HG03159 (cell line): Measurements from ENCODE around the gene GFRA4.
"Not testable (repeated sequence)": the region's sequence is repeated elsewhere in the genome, so short reads cannot be mapped to it uniquely, and the experiment has no call there.

Experiments used
- ATAC-seq: cut with Tn5 transposase; IDR thresholded peaks from one replicate; pipeline ENCODE4 v1.9.1; 2021; ENCODE audit warnings: mild to moderate bottlenecking, moderate library complexity; ENCODE audit not compliant: unreplicated experiment

The GFRA4 gene

GRCh38 chr20:3627476-3627875, 35.7 kb downstream of the GFRA4 start:
- no peak for ATAC-seq

DNA sequence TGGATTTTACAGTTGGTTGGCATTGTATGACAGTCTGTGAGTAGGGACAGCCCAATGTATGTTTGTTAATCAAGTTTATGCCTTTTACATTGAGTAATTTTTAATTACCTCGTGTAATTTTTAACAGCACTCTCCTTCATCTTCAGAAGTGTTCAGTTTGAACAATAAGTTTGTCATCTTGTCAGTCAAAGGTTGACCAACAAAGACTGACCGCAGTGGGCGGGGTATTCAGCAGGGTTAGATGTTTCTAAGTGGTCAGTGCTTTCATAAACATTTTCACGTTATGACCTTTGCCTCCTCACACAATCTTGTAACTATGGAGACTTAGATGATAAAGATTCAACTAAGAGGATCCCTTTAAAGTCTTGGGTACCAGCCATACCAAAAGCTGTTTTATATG, 40.8 kb downstream of the GFRA4 start:
- ATAC-seq, result no peak

DNA sequence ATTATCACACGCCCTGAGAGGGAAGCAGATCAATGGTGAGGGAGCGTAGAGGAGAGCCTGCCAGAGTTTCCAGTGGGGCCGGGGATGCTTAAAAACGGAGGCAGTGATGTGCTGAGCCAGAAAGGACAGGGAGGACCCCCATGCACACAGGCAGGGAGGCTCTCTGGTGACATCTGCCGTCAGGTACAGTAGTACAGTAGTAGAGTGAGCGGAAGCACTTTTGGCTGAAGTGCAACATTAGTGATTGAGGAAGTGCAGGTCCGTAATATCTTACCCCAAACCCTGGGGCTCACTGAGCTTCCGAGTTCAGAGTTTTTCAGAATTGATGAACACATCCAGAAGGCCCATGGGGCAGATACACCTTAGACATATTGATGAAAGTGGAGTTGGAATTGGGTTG, 42.1 kb downstream of the GFRA4 start:
- ATAC-seq, result no peak

DNA sequence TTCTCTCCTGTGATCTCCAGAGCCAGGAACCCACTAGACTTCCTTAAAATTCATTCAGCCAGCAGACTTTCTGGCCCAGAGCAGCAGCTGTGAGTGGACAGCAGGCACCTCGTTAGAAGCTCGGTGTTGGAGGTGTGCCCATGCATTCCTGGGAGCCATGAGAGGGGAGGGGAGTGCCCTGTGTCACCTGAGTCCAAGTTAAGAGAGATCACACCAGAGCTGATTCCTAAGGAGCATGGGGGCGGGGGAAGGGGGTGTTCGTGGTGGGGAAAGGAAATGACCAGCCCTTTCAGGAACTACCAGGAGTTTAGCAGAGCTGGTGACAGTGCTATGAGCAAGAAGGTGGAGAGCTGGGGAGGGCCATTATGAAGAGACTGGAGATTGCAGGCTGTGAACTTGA, 46.9 kb downstream of the GFRA4 start:
- no peak for ATAC-seq

DNA sequence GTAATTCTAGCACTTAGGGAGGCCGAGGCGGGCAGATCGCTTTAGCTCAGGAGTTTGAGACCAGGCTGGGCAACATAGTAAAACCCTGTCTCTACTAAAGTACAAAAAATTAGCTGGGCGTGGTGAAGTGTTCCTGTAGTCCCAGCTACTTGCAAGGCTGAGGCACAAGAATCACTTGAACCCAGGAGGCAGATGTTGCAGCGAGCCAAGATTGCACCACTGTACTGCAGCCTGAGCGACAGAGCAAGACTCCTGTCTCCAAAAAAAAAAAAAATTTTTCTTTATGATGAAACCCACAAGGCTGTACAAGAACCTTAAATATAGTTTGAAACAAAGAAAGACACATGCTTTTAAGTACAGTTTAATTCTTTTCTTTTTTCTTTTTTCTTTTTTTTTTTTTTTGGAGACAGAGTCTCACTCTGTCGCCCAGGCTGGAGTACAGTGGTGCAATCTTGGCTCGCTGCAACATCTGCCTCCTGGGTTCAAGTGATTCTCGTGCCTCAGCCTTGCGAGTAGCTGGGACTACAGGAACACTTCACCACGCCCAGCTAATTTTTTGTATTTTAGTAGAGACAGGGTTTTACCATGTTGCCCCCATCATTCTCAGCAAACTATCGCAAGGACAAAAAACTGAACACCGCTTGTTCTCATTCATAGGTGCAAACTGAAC, 47.9 kb downstream of the GFRA4 start:
- not testable (repeated sequence) for ATAC-seq

GRCh38 chr20:3614466-3614865, 48.7 kb downstream of the GFRA4 start:
- ATAC-seq, result no peak

DNA sequence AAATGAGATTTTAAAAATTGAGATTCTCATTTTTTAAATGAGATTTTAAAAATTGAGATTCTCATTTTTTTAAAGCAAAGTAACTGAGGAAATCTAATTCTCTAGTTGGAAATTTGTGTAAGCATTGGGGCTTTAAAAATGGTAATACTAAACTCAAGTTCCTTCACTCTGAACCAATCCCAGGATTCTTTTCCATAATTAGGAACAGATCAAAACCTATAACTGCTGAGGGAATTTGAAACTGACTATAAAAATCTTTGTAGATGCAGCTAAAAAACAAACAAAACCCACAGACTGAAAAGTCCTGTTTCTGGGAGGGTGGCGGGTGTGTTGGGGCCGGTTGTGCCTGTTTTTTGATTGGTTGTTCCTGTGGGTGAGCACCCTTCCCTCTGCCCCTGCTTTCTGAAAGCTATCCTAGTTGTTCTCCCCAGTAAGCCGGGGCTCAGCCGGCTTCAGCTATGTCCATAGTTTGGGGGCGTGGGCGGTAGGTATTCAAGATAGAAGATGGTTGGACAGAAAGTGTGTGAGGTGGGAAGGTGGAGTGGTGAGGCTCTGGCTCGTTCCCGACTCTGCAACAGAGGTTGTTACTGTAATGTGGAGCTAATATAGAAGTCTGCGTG, 49.3 kb downstream of the GFRA4 start:
- no peak for ATAC-seq

DNA sequence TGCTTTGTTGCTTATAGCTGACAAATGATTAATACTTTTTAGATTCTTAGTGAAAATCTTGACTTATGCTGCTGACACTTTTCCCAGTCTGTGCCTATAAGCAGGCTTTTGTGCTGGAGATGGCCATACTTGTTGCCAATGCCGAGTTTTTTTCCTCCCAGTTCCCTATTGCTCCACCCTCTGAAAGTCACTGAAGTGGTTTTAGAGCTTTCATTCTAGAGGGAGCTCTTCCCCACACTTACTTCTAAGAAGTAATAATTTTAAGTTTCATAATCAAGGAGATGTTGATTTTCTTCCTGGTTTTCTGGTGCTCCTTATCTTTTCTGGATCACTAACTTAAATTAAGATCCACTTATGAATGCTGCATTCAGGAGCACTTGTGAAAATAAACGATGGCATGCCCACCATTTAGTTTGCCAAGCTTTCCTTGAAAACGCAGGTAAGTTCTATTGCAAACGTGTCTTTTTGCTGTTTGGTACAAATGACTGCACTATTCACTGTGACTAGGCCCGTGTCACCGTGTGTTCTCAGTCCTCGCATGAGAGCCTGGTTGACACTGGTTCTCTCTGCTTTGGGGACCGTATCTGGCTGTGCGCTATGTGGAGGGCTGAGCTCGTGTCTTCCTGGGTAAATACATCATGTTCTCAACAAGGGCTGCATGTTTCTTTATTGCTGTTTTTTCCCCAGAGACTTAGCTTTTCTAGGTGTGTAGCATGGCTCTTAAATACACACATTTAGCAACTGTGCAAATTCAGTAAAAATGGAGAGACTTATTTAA, 50.2 kb downstream of the GFRA4 start:
- no peak for ATAC-seq

GRCh38 chr20:3611901-3612300, 51.3 kb downstream of the GFRA4 start:
- ATAC-seq, result no peak
